Hepatocyte (in vitro differentiated cells): Measurements from ENCODE around the gene PIP5K1C.

Source experiments
- CTCF ChIP-seq: fragments of 200-600 bp; sonication (generic); IDR thresholded peaks from 2 replicates; pipeline ENCODE4 v1.5.1; 2016; ENCODE audit warnings: antibody characterized with exemption, mild to moderate bottlenecking; ENCODE audit not compliant: poor library complexity
- EZH2 ChIP-seq: fragments of 200-600 bp; sonication (generic); IDR thresholded peaks from 2 replicates; pipeline ENCODE4 v1.6.1; 2016; ENCODE audit warnings: antibody characterized with exemption, mild to moderate bottlenecking, borderline replicate concordance
- EZH2phosphoT487 ChIP-seq: fragments of 200-600 bp; sonication (generic); IDR thresholded peaks from one replicate; pipeline ENCODE4 v1.6.1; 2018; ENCODE audit warnings: antibody characterized with exemption, mild to moderate bottlenecking, low read depth, moderate library complexity; ENCODE audit not compliant: unreplicated experiment, severe bottlenecking

- no peak for TF ChIP-seq EZH2
- no peak for TF ChIP-seq CTCF
- no peak for TF ChIP-seq EZH2phosphoT487
Measured at GRCh38 chr19:3746371-3747056, 46.2 kb upstream of the PIP5K1C start.
